CD4-positive, alpha-beta T cell treated with Interleukin-17A for 4 hours (primary cell): ENCODE results near the gene DLGAP1.
"Not testable (repeated sequence)": the region's sequence is repeated elsewhere in the genome, so short reads cannot be mapped to it uniquely, and the experiment has no call there.

Source experiments
- DNase-seq: peaks from one replicate; pipeline ENCODE4 v3.0.0-alpha.2; 2020; ENCODE audit warnings: mixed read lengths

DLGAP1 gene

DNA sequence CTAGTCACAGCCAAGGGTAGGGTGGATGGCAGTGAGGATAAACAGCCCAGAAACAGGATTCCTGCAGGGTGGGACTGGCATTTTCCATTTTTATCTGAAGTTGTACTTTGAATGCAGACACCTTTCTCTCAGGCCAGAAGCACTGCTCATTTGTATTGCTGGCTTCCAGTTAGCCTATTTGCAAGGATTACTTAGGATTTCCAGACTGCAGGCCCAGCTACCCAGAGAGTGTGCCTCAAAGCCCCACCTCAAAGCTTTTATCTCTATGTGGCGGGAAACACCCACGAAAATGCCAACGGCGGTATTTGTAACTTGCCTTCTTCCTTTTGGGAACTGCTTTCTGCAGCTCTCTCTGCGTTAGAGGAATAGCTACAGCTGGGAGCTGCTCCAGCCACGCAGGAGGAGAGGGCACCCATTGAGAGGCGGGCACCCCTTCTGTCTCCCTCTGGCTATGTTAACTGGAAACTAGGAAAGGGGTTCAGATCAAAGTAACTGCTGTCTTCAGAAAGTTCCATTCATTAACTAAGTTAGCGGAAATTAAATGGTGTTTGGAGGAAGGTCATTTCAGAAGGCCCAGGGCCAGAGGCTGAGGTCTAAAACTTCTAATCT lies 860.2 kb downstream of the DLGAP1 start:
- DNase-seq, result peak; percentile 48

GRCh38 chr18:3593904-3594759 lies 861.0 kb downstream of the DLGAP1 start:
- peak; percentile 90 for DNase-seq

- DNase-seq, result no peak
Observed at GRCh38 chr18:3593381-3593903, 861.7 kb downstream of the DLGAP1 start.

DNA sequence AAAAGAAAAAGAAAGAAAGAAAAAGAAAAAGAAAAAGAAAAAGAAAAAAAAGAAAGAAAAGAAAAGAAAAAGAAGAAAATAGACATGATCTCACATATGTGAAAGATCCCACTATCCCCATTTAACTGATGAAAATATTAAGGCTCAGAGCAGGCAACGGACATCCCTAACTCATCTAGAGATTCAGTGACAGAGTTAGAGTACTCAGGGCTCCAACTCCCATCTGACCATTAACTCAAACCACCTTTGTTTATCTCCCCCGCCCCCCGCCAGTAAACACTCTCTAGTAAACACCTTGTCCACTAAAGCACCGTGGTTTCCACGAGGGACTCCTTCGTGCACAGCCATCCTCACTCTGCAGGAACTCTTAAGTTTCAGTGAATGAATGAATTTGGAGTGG lies 862.2 kb downstream of the DLGAP1 start:
- no peak for DNase-seq

DNA sequence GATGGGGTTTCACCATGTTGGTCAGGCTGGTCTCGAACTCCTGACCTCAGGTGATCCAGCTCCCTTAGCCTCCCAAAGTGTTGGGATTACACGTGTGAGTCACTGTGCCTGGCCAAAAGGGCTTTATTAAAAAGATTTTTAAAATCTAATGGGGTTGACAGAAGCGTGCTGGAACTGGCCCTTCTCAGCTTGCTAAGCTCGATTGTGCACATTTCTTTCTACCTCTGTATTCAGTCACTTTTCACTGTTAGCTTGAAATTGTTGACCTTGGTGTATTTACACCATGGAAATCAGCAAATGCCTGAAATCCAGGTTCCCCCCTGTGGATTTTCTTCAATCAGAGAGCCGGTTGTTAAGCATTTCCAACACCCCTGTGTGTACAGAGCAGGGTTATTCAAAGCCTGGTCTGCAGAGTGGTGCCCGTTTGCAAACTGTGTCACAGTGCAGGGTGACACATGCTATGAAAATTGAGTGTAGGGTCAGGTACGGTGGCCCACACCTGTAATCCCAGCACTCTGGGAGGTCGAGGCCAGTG lies 864.9 kb downstream of the DLGAP1 start:
- no peak for DNase-seq

GRCh38 chr18:3585656-3586509 lies 869.2 kb downstream of the DLGAP1 start:
- peak; percentile 80 for DNase-seq

DNA sequence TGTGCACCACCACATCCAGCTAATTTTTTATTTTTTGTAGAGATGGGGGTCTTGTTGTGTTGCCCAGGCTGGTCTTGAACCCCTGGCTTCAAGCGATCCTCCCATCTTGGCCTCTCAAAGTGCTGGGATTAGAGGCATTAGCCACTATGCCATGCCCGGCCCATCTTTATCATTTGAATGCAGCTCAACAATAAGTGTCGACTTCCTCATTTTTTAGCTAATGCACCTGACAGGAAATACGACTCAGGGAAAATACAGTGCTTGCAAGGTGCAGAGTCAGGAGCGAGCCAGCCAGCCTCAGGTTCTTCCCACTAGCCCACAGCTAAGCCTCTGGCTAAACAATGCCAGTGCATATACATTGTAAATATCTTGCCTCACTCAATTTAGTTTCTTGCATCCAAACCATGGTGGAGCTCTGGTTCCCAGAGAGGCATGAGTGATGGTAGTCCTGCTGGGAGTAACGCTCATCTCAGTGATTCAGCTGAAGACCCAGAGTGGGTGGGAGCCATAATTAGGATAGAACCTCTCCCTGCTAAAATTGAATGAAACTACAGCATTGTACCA lies 870.1 kb downstream of the DLGAP1 start:
- DNase-seq, result no peak

GRCh38 chr18:3584266-3584861 lies 870.7 kb downstream of the DLGAP1 start:
- DNase-seq, result no peak

GRCh38 chr18:3583873-3584247 lies 871.2 kb downstream of the DLGAP1 start:
- no peak for DNase-seq

DNA sequence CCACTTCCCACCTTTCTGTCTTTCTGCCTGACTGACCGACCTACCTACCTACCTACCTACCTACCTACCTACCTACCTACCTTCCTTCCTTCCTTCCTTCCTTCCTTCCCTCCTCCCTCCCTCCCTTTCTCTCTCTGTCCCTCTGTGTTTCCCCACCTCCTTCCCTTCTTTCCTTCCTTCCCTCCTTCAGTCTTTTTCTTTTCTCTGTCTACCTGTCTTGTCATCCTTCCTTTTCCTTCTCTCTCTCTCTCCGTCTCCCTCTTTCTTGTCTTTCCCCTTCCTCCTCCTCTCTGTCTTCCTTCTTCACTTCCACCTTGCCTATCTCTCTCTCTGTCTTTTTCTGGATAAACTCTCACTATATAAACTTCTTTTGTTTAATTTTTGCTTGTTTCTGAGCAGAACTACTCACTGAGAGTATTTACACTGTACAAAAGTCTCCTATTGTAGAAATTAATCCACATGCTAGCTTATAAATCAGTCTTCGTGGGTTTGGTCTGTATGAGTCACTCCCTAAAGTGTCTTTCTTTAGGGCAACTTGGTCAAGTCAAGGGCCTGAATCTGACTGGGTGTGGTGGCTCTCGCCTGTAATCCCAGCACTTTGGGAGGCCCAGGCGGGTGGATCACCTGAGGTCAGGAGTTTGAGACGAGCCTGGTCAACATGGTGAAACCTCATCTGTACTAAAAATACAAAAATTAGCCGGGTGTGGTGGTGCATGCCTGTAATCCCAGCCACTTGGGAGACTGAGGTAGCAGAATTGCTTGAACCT lies 871.8 kb downstream of the DLGAP1 start:
- DNase-seq, result not testable (repeated sequence)

DNA sequence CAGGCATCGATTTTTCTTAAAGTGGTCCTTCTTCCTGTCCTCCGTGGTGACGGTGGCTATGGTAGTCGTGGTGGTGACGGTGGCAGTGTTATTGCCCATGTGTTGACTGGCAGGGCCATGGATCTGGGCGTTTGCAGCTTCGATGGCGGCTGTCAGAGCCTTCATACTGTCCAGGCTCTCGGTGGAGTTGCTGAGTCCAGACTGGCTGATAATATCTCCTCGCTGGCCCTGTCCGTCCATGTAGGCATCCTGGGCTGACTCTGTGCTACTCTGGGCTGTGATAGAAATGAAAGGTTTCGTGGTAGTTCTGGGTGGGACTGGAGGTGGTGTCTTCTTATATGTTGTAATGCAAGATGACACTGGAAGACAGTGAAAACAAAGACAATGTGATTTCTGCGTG lies 873.2 kb downstream of the DLGAP1 start:
- no peak for DNase-seq

GRCh38 chr18:3580523-3581025 lies 874.5 kb downstream of the DLGAP1 start:
- not testable (repeated sequence) for DNase-seq

DNA sequence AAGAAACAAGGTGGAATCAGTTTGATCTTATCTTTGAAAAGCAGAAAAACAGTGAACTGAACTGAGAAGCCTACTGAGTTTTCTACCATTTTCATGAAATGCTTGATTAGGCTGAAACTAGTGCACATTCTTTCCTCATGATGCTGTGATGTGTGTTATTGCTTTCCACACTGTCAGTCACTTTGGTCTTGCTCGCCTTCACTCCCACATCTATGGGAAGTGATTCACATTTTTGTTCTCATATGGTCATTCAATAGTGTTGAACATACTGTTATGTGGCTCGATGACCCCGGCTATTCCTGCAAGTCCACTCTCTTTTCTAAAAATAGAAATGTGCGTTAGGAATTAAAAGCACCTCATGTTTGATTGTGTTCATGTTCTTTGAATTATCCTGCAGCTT lies 875.4 kb downstream of the DLGAP1 start:
- no peak for DNase-seq

- no peak for DNase-seq
Observed at GRCh38 chr18:3578621-3579020, 876.5 kb downstream of the DLGAP1 start.

GRCh38 chr18:3577281-3577855 lies 877.7 kb downstream of the DLGAP1 start:
- no peak for DNase-seq

- no peak for DNase-seq
Observed at GRCh38 chr18:3572761-3573160, 882.3 kb downstream of the DLGAP1 start.

GRCh38 chr18:3566851-3567250 lies 888.3 kb downstream of the DLGAP1 start:
- no peak for DNase-seq

GRCh38 chr18:3560755-3561154 lies 894.4 kb downstream of the DLGAP1 start:
- no peak for DNase-seq

GRCh38 chr18:3554811-3555427 lies 900.2 kb downstream of the DLGAP1 start:
- no peak for DNase-seq

- DNase-seq, result no peak
Observed at GRCh38 chr18:3554091-3554601, 901.0 kb downstream of the DLGAP1 start.
